ENCODE results near the gene VEPH1. TPM values are rescaled to one million over a fixed set of nuclear protein-coding genes. Genes with fewer than 3 reads are reported as not detected.

The VEPH1 gene
- total RNA-seq, 1 experiment from 2014 or later: 35.1 TPM

DNA sequence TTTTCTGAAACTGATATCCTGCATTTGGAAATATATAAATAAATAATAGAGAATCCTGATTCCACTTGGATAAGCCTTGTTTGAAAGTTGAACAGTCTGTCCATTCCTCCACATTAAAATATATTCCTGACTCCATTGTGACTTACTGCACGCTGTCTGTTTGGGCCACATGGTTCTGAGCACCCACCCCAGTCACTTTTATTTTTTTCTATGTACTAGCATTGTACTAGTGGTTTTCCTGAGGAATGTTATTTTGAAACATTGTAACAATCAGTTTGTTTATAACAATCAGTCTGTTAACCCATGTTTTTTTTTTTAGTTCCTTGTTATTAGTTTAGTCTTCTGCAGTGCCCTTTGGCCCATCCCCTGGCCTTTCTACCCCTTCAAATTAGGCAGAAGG is 255.8 kb downstream of the VEPH1 start:
- Mint-ChIP-seq H3K4me1 (ENCODE audit: low read depth, unreplicated experiment) (peaks cover 19% of the 10 kb centered on the region), H3K27me3 (ENCODE audit: unreplicated experiment) (no peaks in the 10 kb centered on the region), H3K36me3 (ENCODE audit: insufficient read depth, unreplicated experiment) (no peaks in the 10 kb centered on the region), H3K9me3 (ENCODE audit: low read depth, unreplicated experiment) (peaks cover 5% of the 10 kb centered on the region), H3K4me3 (ENCODE audit: low read depth, unreplicated experiment) (no peak overlapping the region), H3K27ac (ENCODE audit: unreplicated experiment) (no peak overlapping the region)
- BruUV-seq (replicated peaks): no TSS peak
- TF ChIP-seq, protein P1, sequence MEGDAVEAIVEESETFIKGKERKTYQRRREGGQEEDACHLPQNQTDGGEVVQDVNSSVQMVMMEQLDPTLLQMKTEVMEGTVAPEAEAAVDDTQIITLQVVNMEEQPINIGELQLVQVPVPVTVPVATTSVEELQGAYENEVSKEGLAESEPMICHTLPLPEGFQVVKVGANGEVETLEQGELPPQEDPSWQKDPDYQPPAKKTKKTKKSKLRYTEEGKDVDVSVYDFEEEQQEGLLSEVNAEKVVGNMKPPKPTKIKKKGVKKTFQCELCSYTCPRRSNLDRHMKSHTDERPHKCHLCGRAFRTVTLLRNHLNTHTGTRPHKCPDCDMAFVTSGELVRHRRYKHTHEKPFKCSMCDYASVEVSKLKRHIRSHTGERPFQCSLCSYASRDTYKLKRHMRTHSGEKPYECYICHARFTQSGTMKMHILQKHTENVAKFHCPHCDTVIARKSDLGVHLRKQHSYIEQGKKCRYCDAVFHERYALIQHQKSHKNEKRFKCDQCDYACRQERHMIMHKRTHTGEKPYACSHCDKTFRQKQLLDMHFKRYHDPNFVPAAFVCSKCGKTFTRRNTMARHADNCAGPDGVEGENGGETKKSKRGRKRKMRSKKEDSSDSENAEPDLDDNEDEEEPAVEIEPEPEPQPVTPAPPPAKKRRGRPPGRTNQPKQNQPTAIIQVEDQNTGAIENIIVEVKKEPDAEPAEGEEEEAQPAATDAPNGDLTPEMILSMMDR (IDR thresholded peaks at IDR 0.05; ENCODE audit: unreplicated experiment): no peak
- no peak for DNase-seq
- CTCF ChIA-PET: no interaction called here
- intact Hi-C loops (cut with micrococcal nuclease; ENCODE audit: unreplicated experiment): loop anchor here (5.0 to 10.0 kb wide), 2 partner anchors 90 to 107 kb away; no protein-coding TSS in a partner anchor

- BruUV-seq (replicated peaks): no TSS peak
- intact Hi-C loops (cut with micrococcal nuclease; ENCODE audit: unreplicated experiment): loop anchor here (10.0 kb wide), 1 partner anchor 112 kb away; no protein-coding TSS in a partner anchor
- peaks cover 8% of the 10 kb centered on the region for H3K4me1 Mint-ChIP-seq (ENCODE audit: low read depth, unreplicated experiment)
- H3K36me3 Mint-ChIP-seq (ENCODE audit: insufficient read depth, unreplicated experiment): no peaks in the 10 kb centered on the region
- H3K27ac Mint-ChIP-seq (ENCODE audit: unreplicated experiment): no peak overlapping the region
- no peaks in the 10 kb centered on the region for H3K9me3 Mint-ChIP-seq (ENCODE audit: low read depth, unreplicated experiment)
- TF ChIP-seq, protein P1 (IDR thresholded peaks at IDR 0.05; ENCODE audit: unreplicated experiment): no peak
- DNase-seq: no peak
- H3K27me3 Mint-ChIP-seq (ENCODE audit: unreplicated experiment): no peaks in the 10 kb centered on the region
- CTCF ChIA-PET: no interaction called here
- no peak overlapping the region for H3K4me3 Mint-ChIP-seq (ENCODE audit: low read depth, unreplicated experiment)
Observed at GRCh38 chr3:157242836-157243235, 260.4 kb downstream of the VEPH1 start.

- no peak overlapping the region for H3K27ac Mint-ChIP-seq (ENCODE audit: unreplicated experiment)
- CTCF ChIA-PET: interaction anchor here (0.7 kb wide), 1 partner anchor 646 kb away, joined by 3 read pairs; no protein-coding TSS in a partner anchor
Observed at GRCh38 chr3:157241599-157241998, 261.6 kb downstream of the VEPH1 start.

GRCh38 chr3:157240408-157240807 is 262.8 kb downstream of the VEPH1 start:
- intact Hi-C loops (cut with micrococcal nuclease; ENCODE audit: unreplicated experiment): loop anchor here (10.0 kb wide), 1 partner anchor 114 kb away; no protein-coding TSS in a partner anchor
- no peaks in the 10 kb centered on the region for H3K36me3 Mint-ChIP-seq (ENCODE audit: insufficient read depth, unreplicated experiment)
- H3K27me3 Mint-ChIP-seq (ENCODE audit: unreplicated experiment): no peaks in the 10 kb centered on the region
- peaks cover 8% of the 10 kb centered on the region for H3K4me1 Mint-ChIP-seq (ENCODE audit: low read depth, unreplicated experiment)
- no peak for DNase-seq
- H3K9me3 Mint-ChIP-seq (ENCODE audit: low read depth, unreplicated experiment): no peaks in the 10 kb centered on the region
- no peak overlapping the region for H3K4me3 Mint-ChIP-seq (ENCODE audit: low read depth, unreplicated experiment)
- CTCF ChIA-PET: interaction anchor here (0.9 kb wide), 1 partner anchor 39 kb away, joined by 4 read pairs; no protein-coding TSS in a partner anchor
- TF ChIP-seq, protein P1 (IDR thresholded peaks at IDR 0.05; ENCODE audit: unreplicated experiment): no peak
- BruUV-seq (replicated peaks): no TSS peak
- H3K27ac Mint-ChIP-seq (ENCODE audit: unreplicated experiment): no peak overlapping the region

More at GRCh38 chr3:157241599-157241998, 261.6 kb downstream of the VEPH1 start:
- Mint-ChIP-seq H3K36me3 (ENCODE audit: insufficient read depth, unreplicated experiment) (no peaks in the 10 kb centered on the region), H3K9me3 (ENCODE audit: low read depth, unreplicated experiment) (no peaks in the 10 kb centered on the region), H3K4me3 (ENCODE audit: low read depth, unreplicated experiment) (no peak overlapping the region), H3K4me1 (ENCODE audit: low read depth, unreplicated experiment) (peaks cover 8% of the 10 kb centered on the region), H3K27me3 (ENCODE audit: unreplicated experiment) (no peaks in the 10 kb centered on the region)
- no TSS peak for BruUV-seq (replicated peaks)
- DNase-seq: no peak
- intact Hi-C loops (cut with micrococcal nuclease; ENCODE audit: unreplicated experiment): loop anchor here (10.0 kb wide), 1 partner anchor 113 kb away; no protein-coding TSS in a partner anchor
- TF ChIP-seq, protein P1 (IDR thresholded peaks at IDR 0.05; ENCODE audit: unreplicated experiment): no peak
